G401.6 (cell line): ENCODE results near the gene UBE2D4.
"Not testable (repeated sequence)": the region's sequence is repeated elsewhere in the genome, so short reads cannot be mapped to it uniquely, and the experiment has no call there.

Source experiments
- FAIRE-seq: peaks from 2 replicates; lab custom pipeline; 2012; peaks lifted over from hg19 to GRCh38; lab: Jason Lieb, UNC

UBE2D4 gene

GRCh38 chr7:43925984-43926797 lies at the start of gene UBE2D4:
Gene UBE2D4, plus strand, starts transcription at chr7:43926436. Its CDS starts 97 bp downstream, at chr7:43926533.
- no peak for FAIRE-seq

- FAIRE-seq: no peak
Observed at GRCh38 chr7:43876976-43877745, 49.1 kb upstream of the UBE2D4 start.

DNA sequence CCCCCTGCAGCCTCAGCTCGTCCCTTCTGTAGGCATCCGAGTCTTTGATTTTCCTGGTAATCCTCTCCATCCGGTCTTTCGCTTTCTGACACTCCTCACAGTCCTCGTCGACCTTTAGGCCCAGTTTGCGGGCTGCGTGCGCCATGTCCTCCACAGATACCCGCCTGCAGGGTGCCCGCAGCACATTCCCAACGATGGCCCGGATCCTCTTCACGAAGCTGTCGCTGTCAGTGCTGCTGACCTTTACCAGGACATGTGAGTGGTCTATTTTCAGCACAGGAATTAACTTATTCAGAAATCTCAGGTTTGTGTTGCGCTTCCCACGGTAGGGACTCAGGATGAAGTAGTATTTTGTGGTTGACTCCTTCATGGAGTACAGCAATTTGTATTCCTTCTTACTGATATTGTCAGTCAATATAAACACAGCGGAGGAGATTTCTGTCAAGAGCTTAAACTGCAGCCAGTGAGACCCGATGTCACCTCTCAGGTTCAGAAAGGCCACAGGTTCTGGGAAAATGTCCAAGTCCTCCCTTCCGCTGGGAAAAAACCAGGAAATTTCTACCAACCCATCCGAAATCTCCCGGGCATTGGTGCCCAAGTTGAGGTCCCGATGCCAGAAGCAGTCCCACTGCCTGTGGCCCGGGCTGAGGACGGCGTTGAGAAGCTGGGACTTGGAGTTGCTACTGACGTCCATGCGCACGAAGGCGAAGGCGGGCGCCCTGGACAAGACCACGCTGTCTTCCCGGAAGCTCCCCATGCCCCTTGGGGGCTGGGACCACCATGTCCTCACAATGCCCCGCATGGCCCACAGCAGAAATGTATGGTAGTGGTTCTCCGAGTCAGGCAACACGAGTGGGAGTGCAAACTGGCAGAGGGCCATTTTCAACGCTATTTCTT lies 48.0 kb upstream of the UBE2D4 start:
- FAIRE-seq: no peak

DNA sequence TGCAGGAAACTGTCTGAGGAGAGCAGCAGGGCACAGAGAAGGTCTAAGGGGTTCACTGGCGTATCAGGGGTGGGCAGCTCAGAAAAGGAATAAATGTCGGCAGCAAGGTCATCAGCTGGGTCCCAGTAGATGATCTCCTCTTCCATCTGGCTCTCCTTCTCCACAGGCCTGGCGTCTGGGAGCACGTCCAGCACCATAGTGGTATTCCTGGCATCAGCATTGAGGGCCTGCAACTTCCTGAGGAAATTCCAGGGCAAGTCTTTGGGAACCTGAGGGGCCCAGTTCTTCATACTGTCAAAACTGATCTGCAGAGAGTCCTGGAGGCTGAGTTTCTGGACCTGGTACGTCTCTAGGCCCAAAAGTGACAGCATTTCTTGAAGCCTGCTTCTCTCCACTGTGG lies 47.4 kb upstream of the UBE2D4 start:
- no peak for FAIRE-seq

DNA sequence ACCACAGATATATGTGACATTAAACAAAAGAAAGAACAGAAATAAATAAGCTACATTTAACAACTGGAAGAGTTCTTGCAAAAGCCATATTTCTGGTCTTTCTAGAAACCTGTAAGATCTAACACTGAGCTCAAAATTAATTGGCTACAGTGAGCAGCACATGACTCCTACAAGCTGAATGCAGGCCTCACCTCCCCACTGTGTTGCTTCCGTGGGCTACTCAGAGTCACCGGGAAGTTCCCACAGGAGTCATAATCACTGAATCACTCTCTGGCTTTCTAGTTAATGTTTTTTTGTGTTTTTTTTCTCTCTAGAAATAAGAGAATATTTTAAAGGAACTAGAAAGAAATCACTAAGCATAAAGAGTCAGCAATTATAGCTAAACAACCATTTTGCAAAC lies 46.8 kb upstream of the UBE2D4 start:
- FAIRE-seq: no peak

DNA sequence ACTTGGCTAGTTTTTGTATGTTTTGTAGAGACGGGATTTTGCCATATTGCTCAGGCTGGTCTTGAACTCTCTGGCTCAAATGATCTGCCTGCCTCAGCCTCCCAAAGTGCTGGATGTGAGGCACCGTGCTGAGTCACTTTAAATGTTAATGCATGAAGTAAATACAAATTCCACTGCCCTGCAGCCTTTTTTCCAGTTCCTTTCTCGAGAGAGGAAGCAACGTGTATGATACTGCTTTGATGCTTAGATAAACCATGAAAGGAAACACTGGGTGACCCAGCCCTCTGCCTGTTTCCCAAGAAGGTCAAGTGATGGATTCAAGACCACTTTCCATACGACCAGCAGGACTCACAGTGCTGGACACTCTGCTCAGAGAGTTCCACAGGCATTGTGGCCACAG lies 45.6 kb upstream of the UBE2D4 start:
- no peak for FAIRE-seq

DNA sequence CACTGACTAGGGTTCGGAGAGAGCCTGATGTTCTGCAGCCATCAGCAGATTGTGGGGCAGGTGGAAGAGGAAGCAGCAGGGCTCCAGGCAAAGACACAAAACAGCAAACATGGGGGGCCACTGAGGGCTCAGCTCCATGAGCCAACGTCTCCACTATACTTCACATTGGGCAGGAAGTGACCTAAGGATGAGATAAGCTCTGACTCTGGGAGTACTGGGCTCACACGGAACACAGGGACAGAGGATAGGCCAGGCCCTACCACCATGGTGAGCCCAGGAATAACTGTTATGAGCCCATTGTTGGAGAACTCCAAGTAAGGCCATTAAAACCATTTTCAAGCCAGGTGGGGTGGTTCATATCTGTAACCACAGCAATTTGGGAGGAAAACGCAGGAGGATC lies 42.0 kb upstream of the UBE2D4 start:
- FAIRE-seq: no peak

DNA sequence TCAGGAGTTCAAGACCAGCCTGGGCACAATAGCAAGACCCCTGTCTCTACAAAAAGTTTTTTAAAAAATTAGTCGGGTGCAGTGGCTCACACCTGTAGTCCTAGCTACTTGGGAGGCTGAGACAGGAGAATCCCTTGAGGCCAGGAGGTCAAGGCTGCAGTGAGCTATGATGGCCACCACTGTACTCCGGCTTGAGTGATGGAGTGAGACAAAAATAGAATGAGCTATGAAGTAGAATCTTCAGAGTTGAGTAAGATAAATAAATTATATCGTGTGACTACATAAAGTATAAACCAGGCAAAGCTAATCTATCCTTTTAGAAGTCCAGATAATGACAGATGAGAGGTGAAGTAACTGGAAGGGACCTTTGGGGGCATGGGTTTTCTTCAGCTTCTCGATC lies 41.6 kb upstream of the UBE2D4 start:
- FAIRE-seq: no peak

GRCh38 chr7:43888993-43889945 lies 37.0 kb upstream of the UBE2D4 start:
- no peak for FAIRE-seq

DNA sequence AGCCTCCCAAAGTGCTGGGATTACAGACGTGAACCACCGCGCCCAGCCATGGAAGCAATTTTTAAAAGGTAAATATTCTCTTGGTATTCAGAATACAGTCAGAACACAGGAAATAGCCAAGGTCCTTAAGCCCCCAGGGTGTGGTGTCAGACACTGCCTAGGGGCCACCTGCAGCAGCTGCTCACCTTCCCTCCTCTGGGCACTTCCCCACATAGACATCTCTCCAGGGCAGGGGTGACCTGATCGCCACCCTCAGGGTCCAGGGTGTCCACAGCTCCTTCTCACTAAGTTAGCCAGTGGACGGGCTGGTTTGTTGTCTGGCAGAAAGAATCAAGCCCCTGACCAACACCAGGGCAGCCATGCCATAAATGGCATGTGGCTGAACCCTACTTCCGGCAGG lies 35.8 kb upstream of the UBE2D4 start:
- no peak for FAIRE-seq

- no peak for FAIRE-seq
Observed at GRCh38 chr7:43891069-43891955, 34.9 kb upstream of the UBE2D4 start.

DNA sequence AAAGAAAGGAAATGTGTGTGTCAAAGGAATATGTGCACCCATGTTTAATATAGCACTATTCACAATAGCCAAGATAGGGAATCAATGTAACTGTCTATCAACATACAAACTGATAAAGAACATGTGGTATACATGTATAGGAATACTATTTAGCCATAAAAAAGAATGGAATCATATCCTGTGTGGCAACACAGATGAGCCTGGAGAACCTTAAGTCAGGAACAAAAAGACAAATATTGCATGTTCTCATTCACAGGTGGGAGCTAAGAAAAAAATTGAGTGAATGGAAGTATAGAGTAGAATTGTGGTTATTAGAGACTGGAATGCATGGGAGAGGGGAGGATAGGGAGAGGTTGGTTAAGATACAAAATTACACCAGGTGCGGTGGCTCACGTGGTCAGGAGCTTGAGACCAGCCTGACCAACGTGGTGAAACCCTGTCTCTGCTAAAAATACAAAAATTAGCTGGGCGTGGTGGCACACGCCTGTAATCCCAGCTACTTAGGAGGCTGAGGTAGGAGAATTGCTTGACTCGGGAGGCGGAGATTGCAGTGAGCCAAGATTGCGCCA lies 30.3 kb upstream of the UBE2D4 start:
- no peak for FAIRE-seq

- FAIRE-seq: not testable (repeated sequence)
Observed at GRCh38 chr7:43898571-43898970, 27.7 kb upstream of the UBE2D4 start.

- no peak for FAIRE-seq
Observed at GRCh38 chr7:43902542-43903054, 23.6 kb upstream of the UBE2D4 start.

DNA sequence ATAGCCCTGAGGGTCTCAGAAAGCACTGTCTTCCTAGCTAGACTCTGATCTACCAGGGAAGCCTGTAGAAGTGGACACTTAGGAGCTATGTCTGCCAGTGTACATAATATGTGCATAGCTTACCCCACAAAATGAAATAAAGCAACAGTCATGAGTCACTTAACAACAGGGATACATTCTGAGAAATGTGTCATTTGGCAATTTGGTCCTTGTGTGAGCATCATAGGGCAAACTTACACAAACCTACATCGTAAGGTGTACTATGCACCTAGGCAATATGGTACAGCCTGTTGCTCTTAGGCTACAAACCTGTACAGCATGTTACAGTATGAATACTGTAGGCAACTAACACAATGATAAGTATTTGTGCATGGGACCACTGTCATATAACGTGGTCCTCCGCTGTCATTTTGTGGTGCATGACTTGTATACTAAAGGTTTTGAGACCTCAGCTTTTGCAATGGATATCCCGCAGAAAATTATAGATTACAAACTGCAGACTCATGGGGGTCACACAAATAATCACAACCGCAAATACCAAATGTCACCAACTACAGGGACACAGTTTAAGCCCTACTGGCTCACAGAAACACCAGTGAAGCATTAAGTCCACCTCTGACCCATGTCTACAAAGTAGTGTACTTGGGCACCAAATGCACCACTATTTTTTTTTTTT lies 21.6 kb upstream of the UBE2D4 start:
- no peak for FAIRE-seq

GRCh38 chr7:43905209-43905946 lies 20.9 kb upstream of the UBE2D4 start:
- no peak for FAIRE-seq

DNA sequence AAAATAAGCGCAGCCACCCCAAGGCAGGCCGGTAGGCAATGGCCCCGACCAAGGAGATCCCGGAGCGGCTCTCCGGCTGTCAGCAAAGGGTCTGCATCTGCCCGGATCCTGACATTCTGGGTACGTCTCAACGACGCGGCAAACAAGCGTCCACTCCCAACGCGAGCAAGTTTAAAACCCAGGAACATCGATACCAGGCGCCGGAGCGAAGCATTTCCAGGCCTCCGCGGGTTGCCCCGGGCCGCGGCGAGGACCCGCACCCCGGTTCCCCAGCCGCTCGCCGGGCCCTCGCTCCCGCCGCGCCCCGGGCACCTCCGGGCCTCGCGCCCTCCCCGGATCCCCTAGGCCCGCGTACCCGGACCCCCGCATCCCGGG lies 20.3 kb upstream of the UBE2D4 start:
- no peak for FAIRE-seq

- FAIRE-seq: no peak
Observed at GRCh38 chr7:43906331-43907010, 19.8 kb upstream of the UBE2D4 start, which contains the start of gene URGCP. Gene URGCP, minus strand, starts transcription at chr7:43906596. Its CDS starts 21 bp downstream, at chr7:43906575.
